Measurements from ENCODE around the gene FXYD2. TPM values are rescaled to one million over a fixed set of nuclear protein-coding genes. Genes with fewer than 3 reads are reported as not detected.

FXYD2 gene
- total RNA-seq, 1 donor from 2014 or later, result 2.7 TPM

GRCh38 chr11:117806846-117807245 is 17.7 kb downstream of the FXYD2 start:
- H3K4me1 ChIP-seq, result peaks cover 5% of the 10 kb centered on the region
- no peaks in the 10 kb centered on the region for H3K9me3 ChIP-seq
- H3K36me3 ChIP-seq, result no peaks in the 10 kb centered on the region
- no peak overlapping the region for H3K4me3 ChIP-seq
- intact Hi-C loops (cut with DNase I), result loop anchor here (5.0 kb wide), 1 partner anchor 140 kb away; no protein-coding TSS in a partner anchor
- TF ChIP-seq POLR2A (IDR thresholded peaks at IDR 0.05) (no peak), CTCF (IDR thresholded peaks at IDR 0.05) (no peak), POLR2AphosphoS5 (IDR thresholded peaks at IDR 0.05; ENCODE audit: insufficient read depth in 1 of 2, low read depth in 1 of 2) (no peak)
- DNase-seq (ENCODE audit: extremely low spot score in 2 of 2), result no peak
- no peaks in the 10 kb centered on the region for H3K27me3 ChIP-seq
- no peak overlapping the region for H3K27ac ChIP-seq

- H3K27ac ChIP-seq, result no peak overlapping the region
- H3K9me3 ChIP-seq, result no peaks in the 10 kb centered on the region
- DNase-seq (ENCODE audit: extremely low spot score in 2 of 2), result no peak
- H3K4me3 ChIP-seq, result no peak overlapping the region
- no peaks in the 10 kb centered on the region for H3K27me3 ChIP-seq
- TF ChIP-seq CTCF (IDR thresholded peaks at IDR 0.05), result no peak
- intact Hi-C loops (cut with DNase I), result loop anchor here (5.0 kb wide), 1 partner anchor 142 kb away; no protein-coding TSS in a partner anchor
- no peaks in the 10 kb centered on the region for H3K36me3 ChIP-seq
- peaks cover 5% of the 10 kb centered on the region for H3K4me1 ChIP-seq
Observed at GRCh38 chr11:117805045-117805444, 19.5 kb downstream of the FXYD2 start.

GRCh38 chr11:117803896-117804295 is 20.6 kb downstream of the FXYD2 start:
- H3K27ac ChIP-seq, result no peak overlapping the region
- no peak for TF ChIP-seq CTCF (IDR thresholded peaks at IDR 0.05)
- TF ChIP-seq POLR2AphosphoS5 (IDR thresholded peaks at IDR 0.05; ENCODE audit: insufficient read depth in 1 of 2, low read depth in 1 of 2), result no peak
- no peak for TF ChIP-seq POLR2A (IDR thresholded peaks at IDR 0.05)
- H3K4me1 ChIP-seq, result peaks cover 2% of the 10 kb centered on the region
- no peak overlapping the region for H3K4me3 ChIP-seq
- H3K36me3 ChIP-seq, result no peaks in the 10 kb centered on the region
- H3K9me3 ChIP-seq, result no peaks in the 10 kb centered on the region
- H3K27me3 ChIP-seq, result no peaks in the 10 kb centered on the region
- DNase-seq (ENCODE audit: extremely low spot score in 2 of 2), result no peak
- intact Hi-C loops (cut with DNase I), result loop anchor here (5.0 kb wide), 1 partner anchor 862 kb away; no protein-coding TSS in a partner anchor

- Histone ChIP-seq H3K4me3 (no peak overlapping the region), H3K36me3 (no peaks in the 10 kb centered on the region), H3K4me1 (peaks cover 19% of the 10 kb centered on the region), H3K27me3 (peaks cover 10% of the 10 kb centered on the region), H3K9me3 (no peaks in the 10 kb centered on the region), H3K27ac (no peak overlapping the region)
- no peak for DNase-seq (ENCODE audit: extremely low spot score in 2 of 2)
- TF ChIP-seq POLR2A (IDR thresholded peaks at IDR 0.05), result no peak
- TF ChIP-seq CTCF (IDR thresholded peaks at IDR 0.05), result no peak
- no peak for TF ChIP-seq POLR2AphosphoS5 (IDR thresholded peaks at IDR 0.05; ENCODE audit: insufficient read depth in 1 of 2, low read depth in 1 of 2)
- intact Hi-C loops (cut with DNase I), result loop anchor here (5.0 kb wide), 1 partner anchor 857 kb away; no protein-coding TSS in a partner anchor
Observed at GRCh38 chr11:117799634-117800033, 24.9 kb downstream of the FXYD2 start.

- no peaks in the 10 kb centered on the region for H3K9me3 ChIP-seq
- H3K36me3 ChIP-seq, result no peaks in the 10 kb centered on the region
- peaks cover 11% of the 10 kb centered on the region for H3K27me3 ChIP-seq
- intact Hi-C loops (cut with DNase I), result no loop called here
- peaks cover 19% of the 10 kb centered on the region for H3K4me1 ChIP-seq
- DNase-seq (ENCODE audit: extremely low spot score in 2 of 2), result no peak
- H3K4me3 ChIP-seq, result peak within 1 kb of the TSS; percentile 33 to 39
- no peak within 1 kb of the TSS for H3K27ac ChIP-seq
- TF ChIP-seq CTCF (IDR thresholded peaks at IDR 0.05) (no peak), POLR2AphosphoS5 (IDR thresholded peaks at IDR 0.05; ENCODE audit: insufficient read depth in 1 of 2, low read depth in 1 of 2) (no peak), POLR2A (IDR thresholded peaks at IDR 0.05) (no peak)
Observed at GRCh38 chr11:117796872-117797529, 27.5 kb downstream of the FXYD2 start, which contains the start of gene DSCAML1. Gene DSCAML1, minus strand, starts transcription at chr11:117797216. Its CDS starts 137 bp downstream, at chr11:117797079.

All from vagina (tissue), 2 donors.